Medulla oblongata (tissue), 1 donor: ENCODE results near the gene MPZ.
"Not testable (repeated sequence)": the region's sequence is repeated elsewhere in the genome, so short reads cannot be mapped to it uniquely, and the experiment has no call there.

ENCODE experiments used
- DNase-seq: peaks from one replicate; pipeline ENCODE4 v3.0.0-alpha.2; 2015; ENCODE audit errors: extremely low spot score

Gene MPZ

GRCh38 chr1:161255955-161256520 lies 53.7 kb downstream of the MPZ start:
- DNase-seq = not testable (repeated sequence)

GRCh38 chr1:161255302-161255701 lies 54.5 kb downstream of the MPZ start:
- not testable (repeated sequence) for DNase-seq
